ENCODE results near the gene RFTN2. TPM values are rescaled to one million over a fixed set of nuclear protein-coding genes. Genes with fewer than 3 reads are reported as not detected.
"Not testable (repeated sequence)": the region's sequence is repeated elsewhere in the genome, so short reads cannot be mapped to it uniquely, and the experiment has no call there.

The RFTN2 gene
- total RNA-seq, 2 donors from 2014 or later = 0.05 TPM; not detected in 1

DNA sequence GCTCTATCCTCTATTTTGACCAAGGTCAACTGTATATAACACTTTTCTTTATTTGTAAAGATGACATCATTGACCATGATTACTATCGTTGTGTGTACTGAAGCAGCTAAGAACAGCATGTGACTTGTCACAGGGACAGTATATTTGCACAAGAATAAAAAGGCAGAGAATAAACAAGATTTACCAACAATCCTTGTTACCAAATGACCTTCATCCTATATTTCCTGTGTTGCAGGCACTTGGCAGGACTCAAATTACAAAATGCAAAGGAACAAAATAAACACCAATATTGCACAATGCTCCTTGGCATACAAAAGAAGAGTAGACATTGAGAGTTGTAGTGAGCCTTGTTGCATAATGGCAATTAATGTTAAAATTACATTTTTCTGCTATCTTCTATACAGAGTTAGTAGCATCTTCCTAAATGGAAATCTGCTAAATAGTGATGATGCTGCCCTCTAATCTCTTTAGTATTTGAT is 61.8 kb downstream of the RFTN2 start:
- no peak overlapping the region for H3K4me3 Mint-ChIP-seq
- no peak overlapping the region for H3K27ac Mint-ChIP-seq
- peaks cover 10% of the 10 kb centered on the region for H3K27me3 Mint-ChIP-seq
- ATAC-seq (no peak), DNase-seq (no peak)
- H3K36me3 Mint-ChIP-seq (ENCODE audit: low read depth) = no peaks in the 10 kb centered on the region
- peaks cover 10% of the 10 kb centered on the region for H3K4me1 Mint-ChIP-seq
- no peaks in the 10 kb centered on the region for H3K9me3 ChIP-seq (ENCODE audit: control insufficient read depth, low read length, poor library complexity, severe bottlenecking)

DNA sequence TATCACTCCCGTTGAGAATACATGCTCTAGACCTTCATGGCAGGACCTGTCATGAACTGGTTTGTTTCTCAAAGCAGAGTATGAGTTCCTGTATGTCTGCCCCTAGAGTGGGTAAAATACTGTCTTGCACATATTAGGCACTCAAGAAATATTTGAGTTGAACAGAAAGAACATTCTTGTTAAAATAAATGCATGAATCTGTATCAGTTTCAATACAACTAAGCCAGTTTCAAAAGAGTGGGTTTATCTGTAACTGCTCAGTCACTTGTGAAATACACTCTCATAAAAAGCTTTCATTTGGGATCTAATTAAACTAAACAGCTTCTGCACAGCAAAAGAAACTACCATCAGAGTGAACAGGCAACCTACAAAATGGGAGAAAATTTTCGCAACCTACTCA is 69.2 kb downstream of the RFTN2 start:
- no peak for ATAC-seq
- no peaks in the 10 kb centered on the region for H3K4me1 Mint-ChIP-seq

DNA sequence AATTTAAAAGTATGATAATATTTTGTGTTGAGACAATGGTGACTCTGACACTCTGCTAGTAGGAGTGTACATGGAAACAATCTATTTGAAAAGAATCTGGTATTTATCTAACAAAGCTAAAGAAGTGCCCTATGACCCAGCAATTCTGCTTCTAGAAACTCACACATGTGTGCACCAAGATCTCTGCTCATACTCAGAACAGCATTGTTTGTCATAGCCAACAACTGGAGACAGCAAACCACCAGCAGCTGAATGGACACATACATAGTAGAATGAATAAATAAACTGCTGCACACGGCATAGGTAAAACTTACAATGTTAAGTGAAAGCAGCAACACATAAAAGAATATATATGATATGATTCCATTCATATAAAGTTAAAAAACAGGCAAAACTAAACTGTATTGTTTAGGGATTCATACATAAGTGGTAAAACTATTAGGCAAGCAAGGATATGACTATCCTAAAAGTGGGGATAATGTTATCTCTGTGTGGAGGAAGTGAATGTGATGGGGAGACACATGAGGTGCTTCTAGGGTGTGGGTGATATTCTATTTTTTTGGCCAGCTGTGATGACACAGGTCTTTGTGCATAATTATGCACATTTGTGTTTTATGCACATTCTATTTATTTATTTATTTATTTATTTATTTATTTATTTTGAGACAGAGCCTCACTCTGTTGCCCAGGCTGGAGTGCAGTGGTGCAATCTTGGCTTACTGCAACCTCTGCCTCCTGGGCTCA is 71.1 kb downstream of the RFTN2 start:
- H3K9me3 ChIP-seq (ENCODE audit: control insufficient read depth, low read length, poor library complexity, severe bottlenecking) = no peaks in the 10 kb centered on the region
- DNase-seq (no peak), ATAC-seq (no peak)
- Mint-ChIP-seq H3K27ac (no peak overlapping the region), H3K27me3 (peaks cover 16% of the 10 kb centered on the region), H3K4me1 (peaks cover 2% of the 10 kb centered on the region), H3K36me3 (ENCODE audit: low read depth) (no peaks in the 10 kb centered on the region), H3K4me3 (no peak overlapping the region)

More for the DNA sequence above, 69.2 kb downstream of the RFTN2 start:
- Mint-ChIP-seq H3K36me3 (ENCODE audit: low read depth) (no peaks in the 10 kb centered on the region), H3K27me3 (peaks cover 6% of the 10 kb centered on the region), H3K4me3 (no peak overlapping the region), H3K27ac (no peak overlapping the region)
- H3K9me3 ChIP-seq (ENCODE audit: control insufficient read depth, low read length, poor library complexity, severe bottlenecking) = no peaks in the 10 kb centered on the region
- DNase-seq = no peak

DNA sequence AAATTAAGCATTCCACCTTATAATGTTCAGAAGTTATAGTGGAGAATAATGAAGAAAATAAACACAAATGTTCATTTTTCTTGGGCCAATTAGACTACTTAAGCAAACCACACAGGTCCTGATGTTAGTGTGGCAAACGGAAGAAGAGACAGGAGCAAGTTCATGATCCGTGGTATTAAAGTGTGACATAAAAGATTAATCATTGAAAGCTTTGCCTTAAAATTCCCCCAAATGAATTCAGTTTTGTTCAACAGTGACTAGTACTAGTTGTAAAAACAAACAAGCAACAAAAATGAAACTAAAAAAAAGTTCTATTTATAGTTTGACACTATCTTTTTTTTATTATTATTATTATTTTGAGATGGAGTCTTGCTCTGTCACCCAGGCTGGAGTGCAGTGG is 73.7 kb downstream of the RFTN2 start:
- no peaks in the 10 kb centered on the region for H3K9me3 ChIP-seq (ENCODE audit: control insufficient read depth, low read length, poor library complexity, severe bottlenecking)
- H3K36me3 Mint-ChIP-seq (ENCODE audit: low read depth) = no peaks in the 10 kb centered on the region
- peaks cover 33% of the 10 kb centered on the region for H3K27me3 Mint-ChIP-seq
- DNase-seq (no peak), ATAC-seq (no peak)
- H3K27ac Mint-ChIP-seq = no peak overlapping the region
- no peak overlapping the region for H3K4me3 Mint-ChIP-seq
- H3K4me1 Mint-ChIP-seq = peaks cover 6% of the 10 kb centered on the region

DNA sequence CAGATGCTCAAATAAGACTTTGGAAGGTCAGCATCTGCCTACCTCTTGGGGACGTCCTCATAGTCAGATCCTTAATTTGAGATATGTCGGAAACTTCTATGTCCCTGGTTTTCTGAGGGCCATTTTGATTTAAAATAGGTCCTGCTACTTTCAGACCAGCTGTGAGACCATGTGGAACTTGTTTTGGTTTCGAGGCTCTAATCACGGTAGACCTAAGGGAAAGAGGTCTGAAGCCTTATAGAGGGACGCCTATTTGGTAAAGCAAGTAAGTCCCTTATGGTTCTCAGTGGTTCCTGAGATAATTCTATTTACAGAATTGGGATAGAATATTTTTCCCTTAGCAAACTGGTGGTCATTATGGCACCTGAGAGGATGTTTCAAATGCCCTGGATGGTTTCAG is 75.1 kb downstream of the RFTN2 start:
- Mint-ChIP-seq H3K4me3 (no peak overlapping the region), H3K27ac (no peak overlapping the region), H3K27me3 (peaks cover 37% of the 10 kb centered on the region), H3K36me3 (ENCODE audit: low read depth) (no peaks in the 10 kb centered on the region), H3K4me1 (peaks cover 6% of the 10 kb centered on the region)
- H3K9me3 ChIP-seq (ENCODE audit: control insufficient read depth, low read length, poor library complexity, severe bottlenecking) = no peaks in the 10 kb centered on the region
- DNase-seq (no peak), ATAC-seq (no peak)

DNA sequence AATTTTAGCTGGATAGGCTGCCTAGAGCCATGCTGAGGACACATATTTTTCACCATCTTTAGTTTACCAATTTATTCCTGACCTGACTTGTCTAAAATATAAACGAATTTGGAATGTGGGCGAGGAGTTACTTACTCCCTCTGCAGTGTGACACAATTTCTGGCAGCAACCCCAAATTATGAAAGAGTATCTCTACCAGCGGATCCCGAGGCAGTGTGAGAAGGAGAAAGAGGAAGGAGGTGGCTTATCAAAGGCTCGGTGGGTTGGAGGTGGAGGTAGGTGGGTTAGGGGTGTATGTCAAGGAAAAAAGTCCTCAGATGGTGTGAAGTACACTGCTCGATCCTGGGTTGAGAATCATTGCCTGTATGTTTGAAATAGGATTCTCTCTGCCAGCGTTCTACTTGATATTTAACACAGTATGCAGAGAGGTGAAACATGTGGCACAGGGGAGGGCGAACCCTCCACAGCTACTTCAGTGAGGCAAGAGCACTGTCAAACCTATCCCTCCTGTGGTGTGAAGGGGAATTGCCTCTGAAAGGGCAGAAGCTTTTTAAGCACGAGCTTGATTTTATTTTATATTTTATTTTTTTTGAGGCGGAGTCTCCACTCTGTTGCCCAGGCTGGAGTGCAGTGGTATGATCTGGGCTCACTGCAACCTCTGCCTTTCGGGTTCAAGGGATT is 76.0 kb downstream of the RFTN2 start:
- ATAC-seq = peak; percentile 85
- peaks cover 42% of the 10 kb centered on the region for H3K27me3 Mint-ChIP-seq
- no peaks in the 10 kb centered on the region for H3K9me3 ChIP-seq (ENCODE audit: control insufficient read depth, low read length, poor library complexity, severe bottlenecking)
- H3K27ac Mint-ChIP-seq = no peak overlapping the region
- no peak for DNase-seq
- no peak overlapping the region for H3K4me3 Mint-ChIP-seq
- H3K36me3 Mint-ChIP-seq (ENCODE audit: low read depth) = no peaks in the 10 kb centered on the region
- H3K4me1 Mint-ChIP-seq = peaks cover 8% of the 10 kb centered on the region

DNA sequence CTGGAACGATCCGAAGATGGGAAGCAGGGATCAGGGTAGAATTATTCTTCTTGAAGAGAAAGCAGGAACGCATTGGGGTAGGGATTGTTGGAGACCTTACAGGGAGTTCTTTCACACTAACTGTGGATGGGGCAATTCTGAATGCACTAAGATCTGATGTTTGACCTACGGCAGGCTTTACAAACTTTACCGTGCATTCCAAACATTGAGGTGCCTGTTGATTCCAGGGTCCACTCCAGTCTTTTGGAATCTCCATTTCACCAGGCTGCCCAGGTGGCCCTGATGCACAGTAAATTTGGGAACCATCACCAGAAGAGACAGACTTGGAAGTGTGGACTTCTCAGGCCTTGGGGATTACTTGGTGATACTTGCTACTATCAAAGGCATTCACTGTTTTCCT is 76.9 kb downstream of the RFTN2 start:
- no peaks in the 10 kb centered on the region for H3K9me3 ChIP-seq (ENCODE audit: control insufficient read depth, low read length, poor library complexity, severe bottlenecking)
- Mint-ChIP-seq H3K4me3 (no peak overlapping the region), H3K27ac (no peak overlapping the region), H3K27me3 (peaks cover 42% of the 10 kb centered on the region), H3K36me3 (ENCODE audit: low read depth) (no peaks in the 10 kb centered on the region), H3K4me1 (peaks cover 8% of the 10 kb centered on the region)
- ATAC-seq = no peak
- DNase-seq = no peak

DNA sequence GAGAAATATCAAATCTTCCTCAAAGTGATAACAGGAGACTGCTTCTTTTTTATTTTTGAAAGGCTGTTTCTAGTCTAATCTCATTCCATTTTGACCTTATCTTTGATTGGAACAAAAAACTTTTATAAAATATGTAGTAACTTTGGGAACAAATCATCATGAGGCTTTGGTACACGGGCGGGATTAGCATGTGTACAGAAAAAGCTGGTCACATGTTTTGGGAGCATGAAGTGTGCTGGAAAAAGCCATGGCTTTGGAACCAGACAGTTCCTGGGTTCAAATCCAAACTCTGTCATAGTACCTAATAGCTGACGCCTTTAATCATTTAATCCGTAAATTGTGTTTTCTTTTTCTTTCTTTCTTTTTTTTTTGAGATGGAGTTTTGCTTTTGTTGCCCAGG is 78.2 kb downstream of the RFTN2 start:
- no peak overlapping the region for H3K27ac Mint-ChIP-seq
- H3K9me3 ChIP-seq (ENCODE audit: control insufficient read depth, low read length, poor library complexity, severe bottlenecking) = no peaks in the 10 kb centered on the region
- H3K4me1 Mint-ChIP-seq = peaks cover 8% of the 10 kb centered on the region
- H3K27me3 Mint-ChIP-seq = peaks cover 42% of the 10 kb centered on the region
- no peak for ATAC-seq
- no peak overlapping the region for H3K4me3 Mint-ChIP-seq
- DNase-seq = no peak
- no peaks in the 10 kb centered on the region for H3K36me3 Mint-ChIP-seq (ENCODE audit: low read depth)

DNA sequence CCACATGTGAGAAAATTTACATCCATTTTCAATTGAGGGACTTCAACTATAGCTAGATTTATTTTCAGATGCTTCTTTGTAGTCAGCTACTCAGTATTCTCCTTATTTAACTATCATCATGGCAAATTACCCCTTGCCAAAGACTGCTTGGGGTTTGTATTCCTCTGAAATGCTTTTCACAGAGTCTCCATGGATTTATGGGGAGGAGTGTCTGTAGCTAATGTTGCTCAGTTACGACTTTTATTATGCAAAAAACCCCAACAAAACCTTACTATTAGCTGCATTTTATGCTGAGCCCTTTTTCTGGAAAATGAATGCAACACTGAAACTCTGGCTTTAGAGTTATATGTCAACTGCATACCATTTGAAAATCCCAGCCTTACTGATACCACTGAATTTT is 78.6 kb downstream of the RFTN2 start:
- Mint-ChIP-seq H3K27ac (no peak overlapping the region), H3K36me3 (ENCODE audit: low read depth) (no peaks in the 10 kb centered on the region), H3K27me3 (peaks cover 42% of the 10 kb centered on the region), H3K4me3 (no peak overlapping the region), H3K4me1 (peaks cover 8% of the 10 kb centered on the region)
- no peaks in the 10 kb centered on the region for H3K9me3 ChIP-seq (ENCODE audit: control insufficient read depth, low read length, poor library complexity, severe bottlenecking)
- DNase-seq (no peak), ATAC-seq (no peak)

DNA sequence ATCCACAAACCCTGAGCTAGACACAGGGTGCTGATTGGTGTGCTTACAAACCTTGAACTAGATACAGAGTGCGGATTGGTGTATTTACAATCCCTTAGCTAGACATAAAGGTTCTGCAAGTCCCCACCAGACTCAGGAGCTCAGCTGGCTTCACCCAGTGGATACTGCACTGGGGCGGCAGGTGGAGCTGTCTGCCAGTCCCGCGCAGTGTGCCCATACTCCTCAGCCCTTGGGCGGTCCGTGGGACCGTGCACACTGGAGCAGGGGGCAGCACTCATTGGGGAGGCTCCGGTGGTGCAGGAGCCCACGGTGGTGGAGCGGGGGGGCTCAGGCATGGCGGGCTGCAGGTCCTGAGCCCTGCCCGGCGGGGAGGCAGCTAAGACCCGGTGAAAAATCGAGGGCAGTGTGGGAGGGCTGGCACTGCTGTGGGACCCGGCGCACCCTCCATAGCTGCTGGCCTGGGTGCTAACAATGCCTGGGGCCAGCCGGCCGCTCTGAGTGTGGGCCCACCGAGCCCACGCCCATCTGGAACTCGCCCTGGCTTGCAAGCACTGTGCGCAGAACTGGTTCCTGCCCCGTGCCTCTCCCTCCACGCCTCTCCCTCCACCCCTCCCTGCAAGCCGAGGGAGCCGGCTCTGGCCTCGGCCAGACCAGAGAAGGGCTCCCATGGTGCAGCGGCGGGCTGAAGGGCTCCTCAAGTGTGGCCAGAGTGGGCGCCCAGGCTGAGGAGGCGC is 83.9 kb downstream of the RFTN2 start:
- Mint-ChIP-seq H3K4me3 (no peak overlapping the region), H3K27ac (no peak overlapping the region), H3K4me1 (peaks cover 2% of the 10 kb centered on the region), H3K27me3 (peaks cover 13% of the 10 kb centered on the region), H3K36me3 (ENCODE audit: low read depth) (peaks cover 2% of the 10 kb centered on the region)
- H3K9me3 ChIP-seq (ENCODE audit: control insufficient read depth, low read length, poor library complexity, severe bottlenecking) = no peaks in the 10 kb centered on the region
- DNase-seq = no peak
- no peak for ATAC-seq

DNA sequence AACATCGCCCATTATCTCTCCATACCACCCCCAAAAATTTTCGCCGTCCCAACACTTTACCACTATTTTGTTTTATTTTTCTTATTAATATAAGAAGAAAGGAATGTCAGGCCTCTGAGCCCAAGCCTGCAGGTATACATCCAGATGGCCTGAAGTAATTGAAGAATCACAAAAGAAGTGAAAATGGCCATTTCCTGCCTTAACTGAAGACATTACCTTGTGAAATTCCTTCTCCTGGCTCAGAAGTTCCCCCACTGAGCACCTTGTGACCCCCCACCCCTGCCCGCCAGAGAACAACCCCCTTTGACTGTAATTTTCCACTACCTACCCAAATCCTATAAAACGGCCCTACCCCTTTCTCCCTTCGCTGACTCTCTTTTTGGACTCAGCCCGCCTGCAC is 88.1 kb downstream of the RFTN2 start:
- H3K36me3 Mint-ChIP-seq (ENCODE audit: low read depth); H3K4me1 Mint-ChIP-seq; H3K27ac Mint-ChIP-seq; DNase-seq; H3K9me3 ChIP-seq (ENCODE audit: control insufficient read depth, low read length, poor library complexity, severe bottlenecking); H3K27me3 Mint-ChIP-seq; H3K4me3 Mint-ChIP-seq; ATAC-seq: not testable (repeated sequence)

DNA sequence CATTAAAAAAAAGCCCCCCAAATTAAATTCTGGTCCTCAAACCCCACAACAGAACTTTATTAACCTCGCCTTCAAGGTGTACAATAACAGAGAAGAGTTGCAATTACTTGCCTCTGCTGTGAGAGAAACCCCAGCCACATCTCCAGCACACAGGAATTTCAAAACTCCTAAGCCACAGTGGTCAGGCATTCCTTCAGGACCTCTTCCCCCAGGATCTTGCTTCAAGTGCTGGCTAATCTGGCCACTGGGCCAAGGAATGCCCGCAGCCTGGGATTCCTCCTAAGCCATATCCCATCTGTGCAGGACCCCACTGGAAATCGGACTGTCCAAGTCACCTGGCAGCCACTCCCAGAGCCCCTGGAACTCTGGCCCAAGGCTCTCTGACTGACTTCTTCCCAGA is 95.2 kb downstream of the RFTN2 start:
- not testable (repeated sequence) for DNase-seq; H3K4me1 Mint-ChIP-seq; H3K4me3 Mint-ChIP-seq; H3K36me3 Mint-ChIP-seq (ENCODE audit: low read depth); H3K27me3 Mint-ChIP-seq; H3K27ac Mint-ChIP-seq; ATAC-seq; H3K9me3 ChIP-seq (ENCODE audit: control insufficient read depth, low read length, poor library complexity, severe bottlenecking)

DNA sequence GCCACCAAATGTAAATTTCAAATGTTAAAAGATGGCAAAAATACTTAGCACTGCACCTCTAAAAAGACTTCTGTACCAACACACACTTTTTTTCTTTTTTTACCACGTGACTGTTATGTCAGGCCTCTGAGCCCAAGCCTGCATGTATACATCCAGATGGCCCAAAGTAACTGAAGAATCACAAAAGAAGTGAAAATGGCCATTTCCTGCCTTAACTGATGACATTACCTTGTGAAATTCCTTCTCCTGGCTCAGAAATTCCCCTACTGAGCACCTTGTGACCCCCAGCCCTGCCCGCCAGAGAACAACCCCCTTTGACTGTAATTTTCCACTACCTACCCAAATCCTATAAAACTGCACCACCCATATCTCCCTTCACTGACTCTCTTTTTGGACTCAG is 97.1 kb downstream of the RFTN2 start:
- H3K4me3 Mint-ChIP-seq; H3K36me3 Mint-ChIP-seq (ENCODE audit: low read depth); H3K9me3 ChIP-seq (ENCODE audit: control insufficient read depth, low read length, poor library complexity, severe bottlenecking); DNase-seq; H3K4me1 Mint-ChIP-seq; H3K27me3 Mint-ChIP-seq; ATAC-seq; H3K27ac Mint-ChIP-seq: not testable (repeated sequence)

Measured in T-helper 17 cell (primary cell).